HCT116 (cell line): ENCODE data around the gene TIAM2. TPM values are rescaled to one million over a fixed set of nuclear protein-coding genes. Genes with fewer than 3 reads are reported as not detected.

Source experiments
- ATAC-seq: fragments of 200-7000 bp; cut with Tn5 transposase; 2 replicates; pipeline ENCODE4 v1.9.1; 2020; ENCODE audit warnings: mild to moderate bottlenecking, moderate library complexity
- BruUV-seq: library from RNA; stranded (reverse); fragments of 400-500 nt; replicated peaks from 2 replicates; lab custom pipeline; 2021; lab: Mats Ljungman, UMichigan
- CTCF ChIA-PET: fragments of 300-600 bp; sonication (Branson Sonifier 250); formaldehyde crosslinking; loops from one replicate; lab custom pipeline; 2021; ENCODE audit warnings: antibody characterized with exemption; lab: Charles Lee
- POLR2A ChIA-PET: fragments of 300-600, 350-600 bp; sonication (Branson Sonifier 250); formaldehyde crosslinking; loops from one replicate; lab custom pipeline; 2021; ENCODE audit warnings: antibody characterized with exemption; lab: Charles Lee
- RAD21 ChIA-PET, 2 experiments: fragments of 300-600 bp; sonication (Branson Sonifier 250); formaldehyde crosslinking; loops; one replicate each; lab custom pipeline; 2023; ENCODE audit warnings: low total read pairs in 2 of 2; ENCODE audit not compliant: uncharacterized antibody in 2 of 2, unreplicated experiment in 2 of 2, low non-redundant PET in 1 of 2; lab: Charles Lee
- DNase-seq: peaks from one replicate; pipeline ENCODE4 v3.0.0-alpha.2; 2010; ENCODE audit warnings: low read depth, low spot score
- H2AFZ ChIP-seq: fragments of 200-600 bp; shearing (Covaris generic), sonication (generic); 2 replicates; pipeline ENCODE4 v1.6.1; 2017; ENCODE audit warnings: low read depth, mixed run types, mixed read lengths, antibody characterized with exemption, low read length; ENCODE audit not compliant: poor library complexity, severe bottlenecking
- H3K27ac ChIP-seq: 2 replicates; pipeline ENCODE4 v1.5.1; 2012; ENCODE audit warnings: low read depth, low read length
- H3K27me3 ChIP-seq: fragments of 200-600 bp; sonication (generic); 2 replicates; pipeline ENCODE4 v1.6.1; 2016; ENCODE audit warnings: mixed run types, low read length, mixed read lengths; ENCODE audit not compliant: insufficient read depth
- H3K36me3 ChIP-seq, 2 experiments: fragments of 200-500 bp in 1 of 2; fragments of 200-600 bp in 1 of 2; sonication (Bioruptor generic) in 1 of 2; sonication (generic) in 1 of 2; 2 replicates each; pipeline versions ENCODE4 v1.5.1 to v1.6.1; 2014 to 2016; ENCODE audit warnings: low read length in 2 of 2, inconsistent platforms in 1 of 2, mixed read lengths in 1 of 2, mixed run types in 1 of 2; ENCODE audit not compliant: insufficient read depth in 2 of 2, control insufficient read depth in 1 of 2
- H3K4me1 ChIP-seq, 2 experiments: fragments of 200-600 bp in 1 of 2; sonication (generic) in 1 of 2; 2 replicates each; pipeline versions ENCODE4 v1.5.1 to v1.6.1; 2012 to 2017; ENCODE audit warnings: low read length in 2 of 2, inconsistent platforms in 1 of 2, mild to moderate bottlenecking in 1 of 2, mixed read lengths in 1 of 2, mixed run types in 1 of 2, moderate library complexity in 1 of 2; ENCODE audit not compliant: insufficient read depth in 2 of 2, control insufficient read depth in 1 of 2
- H3K4me2 ChIP-seq: fragments of 200-600 bp; sonication (generic); 2 replicates; pipeline ENCODE4 v1.6.1; 2017; ENCODE audit warnings: mixed run types, low read length, mixed read lengths
- H3K4me3 ChIP-seq, 2 experiments: fragments of 200-600 bp in 1 of 2; sonication (generic) in 1 of 2; replicated peaks in 1 of 2; 2 replicates each; pipeline ENCODE4 v1.5.1; 2011 to 2016; ENCODE audit warnings: low read length in 2 of 2, control low read depth in 1 of 2, low read depth in 1 of 2, mild to moderate bottlenecking in 1 of 2, mixed read lengths in 1 of 2, mixed run types in 1 of 2
- H3K79me2 ChIP-seq: fragments of 200-600 bp; sonication (generic); 2 replicates; pipeline ENCODE4 v1.6.1; 2017; ENCODE audit warnings: mild to moderate bottlenecking, mixed run types, low read length, moderate library complexity, mixed read lengths; ENCODE audit not compliant: insufficient read depth
- H3K9ac ChIP-seq: fragments of 200-600 bp; sonication (generic); 2 replicates; pipeline ENCODE4 v1.6.1; 2016; ENCODE audit warnings: low read length, mixed read lengths
- H3K9me2 ChIP-seq: fragments of 200-600 bp; sonication (generic), shearing (Covaris generic); 2 replicates; pipeline ENCODE4 v1.6.1; 2017; ENCODE audit warnings: mixed run types, mild to moderate bottlenecking, moderate library complexity; ENCODE audit not compliant: insufficient read depth
- H3K9me3 ChIP-seq, 2 experiments: fragments of 200-500 bp in 1 of 2; fragments of 200-600 bp in 1 of 2; sonication (Bioruptor generic) in 1 of 2; sonication (generic) in 1 of 2; 2 replicates each; pipeline ENCODE4 v1.6.1; 2014 to 2017; ENCODE audit warnings: low read length in 2 of 2, mixed read lengths in 2 of 2, inconsistent platforms in 1 of 2, low read depth in 1 of 2, mild to moderate bottlenecking in 1 of 2, mixed run types in 1 of 2, moderate library complexity in 1 of 2; ENCODE audit not compliant: control insufficient read depth in 1 of 2, insufficient read depth in 1 of 2
- H4K20me1 ChIP-seq: fragments of 200-600 bp; sonication (generic), shearing (Covaris generic); 2 replicates; pipeline ENCODE4 v1.6.1; 2017; ENCODE audit warnings: mixed run types, mild to moderate bottlenecking, moderate library complexity; ENCODE audit not compliant: insufficient read depth
- CBX3 ChIP-seq: IDR thresholded peaks from 2 replicates; pipeline ENCODE4 v1.6.1; 2012; ENCODE audit warnings: low read depth
- EGR1 ChIP-seq: IDR thresholded peaks from 2 replicates; pipeline ENCODE4 v1.6.1; 2012; ENCODE audit warnings: low read depth
- ELF1 ChIP-seq: IDR thresholded peaks from 2 replicates; pipeline ENCODE4 v1.6.1; 2012; ENCODE audit warnings: low read depth, borderline replicate concordance
- EZH2 ChIP-seq: fragments of 200-600 bp; sonication (generic); IDR thresholded peaks from 2 replicates; pipeline ENCODE4 v1.6.1; 2017; ENCODE audit warnings: antibody characterized with exemption, mixed run types
- EZH2phosphoT487 ChIP-seq: fragments of 200-600 bp; IDR thresholded peaks from 2 replicates; pipeline ENCODE4 v1.6.1; 2018; ENCODE audit warnings: antibody characterized with exemption, borderline replicate concordance
- MAX ChIP-seq: IDR thresholded peaks from 2 replicates; pipeline ENCODE4 v1.6.1; 2012
- POLR2AphosphoS5 ChIP-seq: IDR thresholded peaks from 2 replicates; pipeline ENCODE4 v1.6.1; 2011; ENCODE audit warnings: mild to moderate bottlenecking, low read depth, low read length, moderate library complexity
- RAD21 ChIP-seq: IDR thresholded peaks from 2 replicates; pipeline ENCODE4 v1.6.1; 2012; ENCODE audit warnings: low read depth, mild to moderate bottlenecking
- SIN3A ChIP-seq: IDR thresholded peaks from 2 replicates; pipeline ENCODE4 v1.6.1; 2012; ENCODE audit warnings: low read depth
- TCF7L2 ChIP-seq: IDR thresholded peaks from 2 replicates; pipeline ENCODE4 v1.7.0; 2011; ENCODE audit warnings: borderline replicate concordance, inconsistent platforms; ENCODE audit not compliant: insufficient read depth, insufficient read length; ENCODE audit errors: extremely low read depth
- YY1 ChIP-seq: IDR thresholded peaks from 2 replicates; pipeline ENCODE4 v1.6.1; 2011; ENCODE audit warnings: low read length, low read depth, moderate library complexity, mild to moderate bottlenecking; ENCODE audit not compliant: insufficient replicate concordance; ENCODE audit errors: extremely low read depth
- ZBTB33 ChIP-seq: IDR thresholded peaks from 2 replicates; pipeline ENCODE4 v1.6.1; 2011; ENCODE audit warnings: mild to moderate bottlenecking, low read length, moderate library complexity; ENCODE audit not compliant: insufficient replicate concordance; ENCODE audit errors: extremely low read depth
- ZFX ChIP-seq: fragments of 450-650 bp; IDR thresholded peaks from 2 replicates; pipeline ENCODE4 v1.6.1; 2017
- ZNF274 ChIP-seq: fragments of 200-500 bp; sonication (Bioruptor generic); IDR thresholded peaks from 2 replicates; pipeline ENCODE4 v1.6.1; 2014; ENCODE audit warnings: mild to moderate bottlenecking, low read depth, low read length, inconsistent platforms
- intact Hi-C: fragments of 100-400 bp; cut with micrococcal nuclease; formaldehyde crosslinking; loops from 2 replicates; pipeline ENCODE4 v1.10.0; 2022
- total RNA-seq: library from RNA; stranded (reverse); gene quantifications from one replicate; pipeline ENCODE4 v1.2.1, GENCODE V29; 2021; ENCODE audit not compliant: unreplicated experiment
- TF ChIP-seq, protein P1 (sequence below): IDR thresholded peaks from 2 replicates; pipeline ENCODE4 v1.6.1; 2012; ENCODE audit warnings: low read depth
- TF ChIP-seq, protein P2 (sequence below), 3 experiments: fragments of 200-600 bp in 1 of 3; sonication (generic) in 1 of 3; IDR thresholded peaks in 2 of 3; conservative IDR thresholded peaks in 1 of 3; 2 replicates each; pipeline ENCODE4 v1.5.1; 2012 to 2017; ENCODE audit warnings: low read depth in 2 of 3, low read length in 2 of 3, antibody characterized with exemption in 1 of 3, borderline replicate concordance in 1 of 3, control low read depth in 1 of 3, mild to moderate bottlenecking in 1 of 3, mixed read lengths in 1 of 3, mixed run types in 1 of 3, moderate library complexity in 1 of 3; ENCODE audit not compliant: insufficient read depth in 1 of 3
- TF ChIP-seq, protein P3 (sequence below): IDR thresholded peaks from 2 replicates; pipeline ENCODE4 v1.6.1; 2012

TIAM2 gene
- total RNA-seq, 1 experiment from 2014 or later = 9.4 TPM

DNA sequence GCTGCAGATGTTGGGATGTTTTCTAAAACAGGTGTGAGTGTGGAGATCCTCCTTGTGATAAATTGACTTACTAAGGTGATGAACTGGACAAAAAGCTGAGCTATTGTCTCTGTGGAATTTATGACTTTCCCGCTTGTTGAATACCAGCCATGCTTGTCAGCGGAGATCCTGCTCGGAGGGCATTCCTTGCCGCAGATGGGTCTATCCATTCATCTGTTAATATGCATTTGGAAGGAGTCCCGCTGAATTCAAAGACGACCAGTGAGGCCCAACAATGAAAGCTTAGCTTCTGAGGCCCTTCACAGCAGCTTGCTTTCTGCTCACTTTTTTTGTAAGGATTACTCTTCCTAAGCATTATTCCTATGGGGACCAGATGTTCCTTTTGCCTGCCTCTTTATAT, 124.9 kb downstream of the TIAM2 start:
- H3K9me2 ChIP-seq = no peaks in the 10 kb centered on the region
- H3K9ac ChIP-seq = no peak overlapping the region
- DNase-seq (no peak), ATAC-seq (no peak)
- no peak overlapping the region for H2AFZ ChIP-seq
- ChIA-PET POLR2A (no interaction called here), CTCF (no interaction called here), RAD21 (no interaction called here)
- no peak overlapping the region for H3K4me2 ChIP-seq
- H3K4me3 ChIP-seq = no peak overlapping the region
- intact Hi-C loops = no loop called here
- BruUV-seq = no TSS peak
- TF ChIP-seq RAD21 (no peak), EZH2phosphoT487 (no peak), ZBTB33 (no peak), ELF1 (no peak), POLR2AphosphoS5 (no peak), CBX3 (no peak), TCF7L2 (no peak), EZH2 (no peak), YY1 (no peak), ZNF274 (no peak), EGR1 (no peak), SIN3A (no peak), MAX (no peak), ZFX (no peak)
- TF ChIP-seq, protein P1, sequence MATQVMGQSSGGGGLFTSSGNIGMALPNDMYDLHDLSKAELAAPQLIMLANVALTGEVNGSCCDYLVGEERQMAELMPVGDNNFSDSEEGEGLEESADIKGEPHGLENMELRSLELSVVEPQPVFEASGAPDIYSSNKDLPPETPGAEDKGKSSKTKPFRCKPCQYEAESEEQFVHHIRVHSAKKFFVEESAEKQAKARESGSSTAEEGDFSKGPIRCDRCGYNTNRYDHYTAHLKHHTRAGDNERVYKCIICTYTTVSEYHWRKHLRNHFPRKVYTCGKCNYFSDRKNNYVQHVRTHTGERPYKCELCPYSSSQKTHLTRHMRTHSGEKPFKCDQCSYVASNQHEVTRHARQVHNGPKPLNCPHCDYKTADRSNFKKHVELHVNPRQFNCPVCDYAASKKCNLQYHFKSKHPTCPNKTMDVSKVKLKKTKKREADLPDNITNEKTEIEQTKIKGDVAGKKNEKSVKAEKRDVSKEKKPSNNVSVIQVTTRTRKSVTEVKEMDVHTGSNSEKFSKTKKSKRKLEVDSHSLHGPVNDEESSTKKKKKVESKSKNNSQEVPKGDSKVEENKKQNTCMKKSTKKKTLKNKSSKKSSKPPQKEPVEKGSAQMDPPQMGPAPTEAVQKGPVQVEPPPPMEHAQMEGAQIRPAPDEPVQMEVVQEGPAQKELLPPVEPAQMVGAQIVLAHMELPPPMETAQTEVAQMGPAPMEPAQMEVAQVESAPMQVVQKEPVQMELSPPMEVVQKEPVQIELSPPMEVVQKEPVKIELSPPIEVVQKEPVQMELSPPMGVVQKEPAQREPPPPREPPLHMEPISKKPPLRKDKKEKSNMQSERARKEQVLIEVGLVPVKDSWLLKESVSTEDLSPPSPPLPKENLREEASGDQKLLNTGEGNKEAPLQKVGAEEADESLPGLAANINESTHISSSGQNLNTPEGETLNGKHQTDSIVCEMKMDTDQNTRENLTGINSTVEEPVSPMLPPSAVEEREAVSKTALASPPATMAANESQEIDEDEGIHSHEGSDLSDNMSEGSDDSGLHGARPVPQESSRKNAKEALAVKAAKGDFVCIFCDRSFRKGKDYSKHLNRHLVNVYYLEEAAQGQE = no peak
- TF ChIP-seq, protein P2, sequence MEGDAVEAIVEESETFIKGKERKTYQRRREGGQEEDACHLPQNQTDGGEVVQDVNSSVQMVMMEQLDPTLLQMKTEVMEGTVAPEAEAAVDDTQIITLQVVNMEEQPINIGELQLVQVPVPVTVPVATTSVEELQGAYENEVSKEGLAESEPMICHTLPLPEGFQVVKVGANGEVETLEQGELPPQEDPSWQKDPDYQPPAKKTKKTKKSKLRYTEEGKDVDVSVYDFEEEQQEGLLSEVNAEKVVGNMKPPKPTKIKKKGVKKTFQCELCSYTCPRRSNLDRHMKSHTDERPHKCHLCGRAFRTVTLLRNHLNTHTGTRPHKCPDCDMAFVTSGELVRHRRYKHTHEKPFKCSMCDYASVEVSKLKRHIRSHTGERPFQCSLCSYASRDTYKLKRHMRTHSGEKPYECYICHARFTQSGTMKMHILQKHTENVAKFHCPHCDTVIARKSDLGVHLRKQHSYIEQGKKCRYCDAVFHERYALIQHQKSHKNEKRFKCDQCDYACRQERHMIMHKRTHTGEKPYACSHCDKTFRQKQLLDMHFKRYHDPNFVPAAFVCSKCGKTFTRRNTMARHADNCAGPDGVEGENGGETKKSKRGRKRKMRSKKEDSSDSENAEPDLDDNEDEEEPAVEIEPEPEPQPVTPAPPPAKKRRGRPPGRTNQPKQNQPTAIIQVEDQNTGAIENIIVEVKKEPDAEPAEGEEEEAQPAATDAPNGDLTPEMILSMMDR (IDR thresholded peaks at IDR 0.05 in 2 of 3, conservative IDR thresholded peaks at IDR 0.05 in 1 of 3; ENCODE audit: borderline replicate concordance in 1 of 3, insufficient read depth in 1 of 3, low read depth in 2 of 3, low read length in 2 of 3) = no peak
- TF ChIP-seq, protein P3, sequence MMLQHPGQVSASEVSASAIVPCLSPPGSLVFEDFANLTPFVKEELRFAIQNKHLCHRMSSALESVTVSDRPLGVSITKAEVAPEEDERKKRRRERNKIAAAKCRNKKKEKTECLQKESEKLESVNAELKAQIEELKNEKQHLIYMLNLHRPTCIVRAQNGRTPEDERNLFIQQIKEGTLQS = no peak
- no peaks in the 10 kb centered on the region for H3K27me3 ChIP-seq
- H4K20me1 ChIP-seq = no peaks in the 10 kb centered on the region
- H3K36me3 ChIP-seq = no peaks in the 10 kb centered on the region
- peaks cover 4 to 13% of the 10 kb centered on the region in 2 experiments; a peak in 3 of 4 replicates for H3K4me1 ChIP-seq
- H3K79me2 ChIP-seq = no peaks in the 10 kb centered on the region
- no peaks in the 10 kb centered on the region for H3K9me3 ChIP-seq
- H3K27ac ChIP-seq = no peak overlapping the region
